ENCODE data around the gene CLDN4. TPM values are rescaled to one million over a fixed set of nuclear protein-coding genes. Genes with fewer than 3 reads are reported as not detected.
A peak's percentile ranks its signal among the peaks of the same experiment; 100 is the strongest.

CLDN4 gene
- total RNA-seq, 1 experiment from 2014 or later = 0.11 TPM

DNA sequence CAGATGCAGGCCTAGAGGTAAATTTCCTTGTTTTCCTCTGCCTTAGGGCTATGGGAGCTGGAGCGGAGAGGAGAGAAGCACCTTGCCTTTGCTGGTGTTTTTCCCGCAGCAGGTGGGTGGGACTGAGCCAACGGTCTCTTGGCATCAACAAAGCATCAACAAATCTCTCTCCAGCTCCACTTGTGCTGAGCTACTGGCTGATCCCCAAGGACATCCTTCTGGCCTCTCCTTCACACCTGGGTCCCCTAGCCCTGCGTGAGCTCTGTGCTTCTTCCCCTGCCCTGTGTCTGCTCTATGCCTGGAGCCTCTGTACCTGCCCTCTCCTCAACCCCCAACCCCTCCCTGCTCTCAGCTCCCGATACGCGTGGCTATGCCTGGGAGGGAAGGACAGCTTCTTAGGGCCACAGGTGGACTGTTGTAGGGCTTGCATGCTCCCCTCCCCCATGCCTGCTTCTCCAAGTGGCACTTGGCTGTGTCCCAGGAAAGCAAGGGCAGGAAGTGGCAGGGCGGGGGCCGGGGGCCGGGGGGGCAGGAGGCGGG, 3.2 kb upstream of the CLDN4 start:
- H3K36me3 ChIP-seq (ENCODE audit: insufficient read depth, low read length, poor library complexity, severe bottlenecking) = no peaks in the 10 kb centered on the region
- DNase-seq (ENCODE audit: low spot score) = no peak
- CTCF ChIA-PET = no interaction called here
- no peaks in the 10 kb centered on the region for H3K4me1 ChIP-seq (ENCODE audit: insufficient read depth, low read length, poor library complexity, severe bottlenecking)
- H3K9me3 ChIP-seq (ENCODE audit: low read depth, low read length, poor library complexity, severe bottlenecking) = no peaks in the 10 kb centered on the region
- no peak overlapping the region for H3K27ac ChIP-seq (ENCODE audit: low read depth, low read length, poor library complexity, severe bottlenecking)
- H3K4me3 ChIP-seq (ENCODE audit: low read depth, low read length, poor library complexity, severe bottlenecking) = no peak overlapping the region
- TF ChIP-seq, protein P1, sequence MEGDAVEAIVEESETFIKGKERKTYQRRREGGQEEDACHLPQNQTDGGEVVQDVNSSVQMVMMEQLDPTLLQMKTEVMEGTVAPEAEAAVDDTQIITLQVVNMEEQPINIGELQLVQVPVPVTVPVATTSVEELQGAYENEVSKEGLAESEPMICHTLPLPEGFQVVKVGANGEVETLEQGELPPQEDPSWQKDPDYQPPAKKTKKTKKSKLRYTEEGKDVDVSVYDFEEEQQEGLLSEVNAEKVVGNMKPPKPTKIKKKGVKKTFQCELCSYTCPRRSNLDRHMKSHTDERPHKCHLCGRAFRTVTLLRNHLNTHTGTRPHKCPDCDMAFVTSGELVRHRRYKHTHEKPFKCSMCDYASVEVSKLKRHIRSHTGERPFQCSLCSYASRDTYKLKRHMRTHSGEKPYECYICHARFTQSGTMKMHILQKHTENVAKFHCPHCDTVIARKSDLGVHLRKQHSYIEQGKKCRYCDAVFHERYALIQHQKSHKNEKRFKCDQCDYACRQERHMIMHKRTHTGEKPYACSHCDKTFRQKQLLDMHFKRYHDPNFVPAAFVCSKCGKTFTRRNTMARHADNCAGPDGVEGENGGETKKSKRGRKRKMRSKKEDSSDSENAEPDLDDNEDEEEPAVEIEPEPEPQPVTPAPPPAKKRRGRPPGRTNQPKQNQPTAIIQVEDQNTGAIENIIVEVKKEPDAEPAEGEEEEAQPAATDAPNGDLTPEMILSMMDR (conservative IDR thresholded peaks at IDR 0.05; ENCODE audit: low read depth, low read length) = no peak
- TF ChIP-seq EZH2 (IDR thresholded peaks at IDR 0.05; ENCODE audit: borderline replicate concordance, low read depth, low read length, poor library complexity, severe bottlenecking) = no peak
- intact Hi-C loops (cut with micrococcal nuclease; ENCODE audit: unreplicated experiment) = no loop called here
- POLR2A ChIA-PET (ENCODE audit: low non-redundant PET) = no interaction called here
- BruUV-seq (replicated peaks) = no TSS peak
- no peaks in the 10 kb centered on the region for H3K27me3 ChIP-seq (replicated peaks; ENCODE audit: insufficient read depth, low read depth, low read length, poor library complexity)

- POLR2A ChIA-PET (ENCODE audit: low non-redundant PET) = no interaction called here
These were observed 2.5 kb upstream of the CLDN4 start for GRCh38 chr7:73828107-73828803.

GRCh38 chr7:73828972-73829371, 1.8 kb upstream of the CLDN4 start:
- H3K4me3 ChIP-seq (ENCODE audit: low read depth, low read length, poor library complexity, severe bottlenecking) = no peak overlapping the region
- no peak overlapping the region for H3K27ac ChIP-seq (ENCODE audit: low read depth, low read length, poor library complexity, severe bottlenecking)
- DNase-seq (ENCODE audit: low spot score) = no peak
- no peaks in the 10 kb centered on the region for H3K27me3 ChIP-seq (replicated peaks; ENCODE audit: insufficient read depth, low read depth, low read length, poor library complexity)
- no peaks in the 10 kb centered on the region for H3K9me3 ChIP-seq (ENCODE audit: low read depth, low read length, poor library complexity, severe bottlenecking)
- intact Hi-C loops (cut with micrococcal nuclease; ENCODE audit: unreplicated experiment) = no loop called here
- TF ChIP-seq, protein P1 (conservative IDR thresholded peaks at IDR 0.05; ENCODE audit: low read depth, low read length) = no peak
- no peak for TF ChIP-seq EZH2 (IDR thresholded peaks at IDR 0.05; ENCODE audit: borderline replicate concordance, low read depth, low read length, poor library complexity, severe bottlenecking)
- BruUV-seq (replicated peaks) = no TSS peak
- ChIA-PET POLR2A (ENCODE audit: low non-redundant PET) (no interaction called here), CTCF (no interaction called here)
- H3K4me1 ChIP-seq (ENCODE audit: insufficient read depth, low read length, poor library complexity, severe bottlenecking) = no peaks in the 10 kb centered on the region
- H3K36me3 ChIP-seq (ENCODE audit: insufficient read depth, low read length, poor library complexity, severe bottlenecking) = no peaks in the 10 kb centered on the region

More at GRCh38 chr7:73828107-73828803, 2.5 kb upstream of the CLDN4 start:
- DNase-seq (ENCODE audit: low spot score) = peak; percentile 54
- Histone ChIP-seq H3K4me3 (ENCODE audit: low read depth, low read length, poor library complexity, severe bottlenecking) (no peak overlapping the region), H3K9me3 (ENCODE audit: low read depth, low read length, poor library complexity, severe bottlenecking) (no peaks in the 10 kb centered on the region), H3K27me3 (replicated peaks; ENCODE audit: insufficient read depth, low read depth, low read length, poor library complexity) (no peaks in the 10 kb centered on the region), H3K27ac (ENCODE audit: low read depth, low read length, poor library complexity, severe bottlenecking) (no peak overlapping the region), H3K4me1 (ENCODE audit: insufficient read depth, low read length, poor library complexity, severe bottlenecking) (no peaks in the 10 kb centered on the region), H3K36me3 (ENCODE audit: insufficient read depth, low read length, poor library complexity, severe bottlenecking) (no peaks in the 10 kb centered on the region)
- CTCF ChIA-PET = no interaction called here
- intact Hi-C loops (cut with micrococcal nuclease; ENCODE audit: unreplicated experiment) = no loop called here
- BruUV-seq (replicated peaks) = no TSS peak
- no peak for TF ChIP-seq EZH2 (IDR thresholded peaks at IDR 0.05; ENCODE audit: borderline replicate concordance, low read depth, low read length, poor library complexity, severe bottlenecking)
- TF ChIP-seq, protein P1 (conservative IDR thresholded peaks at IDR 0.05; ENCODE audit: low read depth, low read length) = no peak

All from A673 (cell line).